ENCODE results near the gene PHF2. TPM values are rescaled to one million over a fixed set of nuclear protein-coding genes. Genes with fewer than 3 reads are reported as not detected.

PHF2 gene
- total and polyA plus RNA-seq, 2 of the 8 experiments (the other 6 are each of a cell fraction or from before 2014, with no cell fraction given): 3.4 to 9.4 TPM

- no peaks in the 10 kb centered on the region for H3K9me3 ChIP-seq (ENCODE audit: insufficient read depth in 2 of 2, low read depth in 1 of 2, low read length in 1 of 2)
- no peak overlapping the region for H3K56ac ChIP-seq (replicated peaks; ENCODE audit: insufficient read length, low read depth, low read length)
- no peak overlapping the region for H3K9ac ChIP-seq (replicated peaks in 1 of 4; ENCODE audit: extremely low read depth in 1 of 4, low read depth in 3 of 4, low read length in 3 of 4)
- no peak overlapping the region for H4K91ac ChIP-seq (replicated peaks; ENCODE audit: insufficient read length, low read length)
- no peak overlapping the region; the same call in 1 of the 2 replicates for H2BK15ac ChIP-seq (ENCODE audit: low read length)
- peak in 1 of 2 experiments; percentile 45 for DNase-seq (ENCODE audit: low read depth in 1 of 2, low spot score in 2 of 2)
- no peak overlapping the region for H3K14ac ChIP-seq (ENCODE audit: insufficient read length)
- peaks cover 0 to 10% (median 5%) of the 10 kb centered on the region in 4 experiments; a peak in 6 of 7 replicates for H3K4me1 ChIP-seq (replicated peaks in 1 of 4; ENCODE audit: control insufficient read depth in 3 of 4, insufficient read depth in 4 of 4, low read length in 3 of 4)
- no peaks in the 10 kb centered on the region for H3K36me3 ChIP-seq (ENCODE audit: control insufficient read depth in 2 of 4, insufficient read depth in 4 of 4, low read length in 3 of 4)
- no peak overlapping the region for H4K5ac ChIP-seq (ENCODE audit: insufficient read length, low read depth, low read length)
- no peak overlapping the region for H3K23ac ChIP-seq (ENCODE audit: insufficient read length)
- ChIA-PET CTCF (ENCODE audit: partially characterized antibody) (interaction anchor here (0.6 to 1.1 kb wide), 3 partner anchors 9 to 371 kb away, joined by 3 to 4 read pairs (median 3); no protein-coding TSS in a partner anchor), POLR2A (ENCODE audit: partially characterized antibody) (interaction anchor here (1.0 kb wide), 1 partner anchor 9 kb away, joined by 3 read pairs; no protein-coding TSS in a partner anchor)
- H4K20me1 ChIP-seq (replicated peaks in 1 of 2; ENCODE audit: control insufficient read depth in 1 of 2, insufficient read depth in 2 of 2, low read length in 2 of 2): peaks cover 5 to 8% of the 10 kb centered on the region in 2 experiments
- H3K79me2 ChIP-seq (ENCODE audit: control insufficient read depth in 1 of 2, insufficient read depth in 2 of 2, low read length in 2 of 2): peaks cover 0 to 18% of the 10 kb centered on the region in 2 experiments; a peak in 2 of 4 replicates
- no peak overlapping the region for H2BK20ac ChIP-seq (ENCODE audit: low read length)
- no peak overlapping the region for H3K18ac ChIP-seq (ENCODE audit: extremely low read depth, low read length)
- H2AK5ac ChIP-seq (ENCODE audit: low read depth, low read length): no peak overlapping the region
- no peak overlapping the region for H3K4me3 ChIP-seq (ENCODE audit: extremely low read depth in 1 of 4, insufficient read depth in 2 of 4, low read depth in 3 of 4, low read length in 4 of 4)
- no peak for FAIRE-seq
- H3K4me2 ChIP-seq (ENCODE audit: insufficient read depth in 1 of 2, low read depth in 2 of 2, low read length in 2 of 2): no peak overlapping the region
- no peak overlapping the region for H3K4ac ChIP-seq (replicated peaks; ENCODE audit: insufficient read length, low read depth, low read length)
- H2BK120ac ChIP-seq (replicated peaks; ENCODE audit: low read depth, low read length): no peak overlapping the region
- H3K27ac ChIP-seq (ENCODE audit: low read depth, low read length): no peak overlapping the region
- H3K27me3 ChIP-seq (replicated peaks in 1 of 4; ENCODE audit: control insufficient read depth in 3 of 4, extremely low read depth in 1 of 4, insufficient read depth in 3 of 4, low read length in 3 of 4): no peaks in the 10 kb centered on the region
- WGBS, 2 experiments (ENCODE audit: extremely low coverage in 1 of 2, insufficient coverage in 1 of 2, insufficient read length in 1 of 2, insufficient replicate concordance in 2 of 2, low coverage in 1 of 2, low lambda C conversion rate in 2 of 2, missing lambda C conversion rate in 1 of 2): 89% methylated on average over 13 of the region's 13 CpGs; no CpG with 5 or more reads in 1 of the 2 experiments
- H2BK5ac ChIP-seq (ENCODE audit: low read depth, low read length): no peak overlapping the region; the same call in 1 of the 2 replicates
- no peaks in the 10 kb centered on the region for H3K23me2 ChIP-seq (ENCODE audit: low read depth, low read length)
- H2AFZ ChIP-seq (ENCODE audit: low read length): no peak overlapping the region
- H2BK12ac ChIP-seq (ENCODE audit: low read depth, low read length): no peak overlapping the region; the same call in 1 of the 2 replicates
- peaks cover 8% of the 10 kb centered on the region for H3K79me1 ChIP-seq (ENCODE audit: low read depth, low read length)
- H4K8ac ChIP-seq (ENCODE audit: extremely low read depth, insufficient read depth, low read length): no peak overlapping the region
- TF ChIP-seq, protein P1, sequence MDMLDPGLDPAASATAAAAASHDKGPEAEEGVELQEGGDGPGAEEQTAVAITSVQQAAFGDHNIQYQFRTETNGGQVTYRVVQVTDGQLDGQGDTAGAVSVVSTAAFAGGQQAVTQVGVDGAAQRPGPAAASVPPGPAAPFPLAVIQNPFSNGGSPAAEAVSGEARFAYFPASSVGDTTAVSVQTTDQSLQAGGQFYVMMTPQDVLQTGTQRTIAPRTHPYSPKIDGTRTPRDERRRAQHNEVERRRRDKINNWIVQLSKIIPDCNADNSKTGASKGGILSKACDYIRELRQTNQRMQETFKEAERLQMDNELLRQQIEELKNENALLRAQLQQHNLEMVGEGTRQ (IDR thresholded peaks at IDR 0.05; ENCODE audit: low read length): no peak
- TF ChIP-seq CTCF (IDR thresholded peaks at IDR 0.05; ENCODE audit: control extremely low read depth in 1 of 3, insufficient read depth in 1 of 3, low read depth in 1 of 3, low read length in 3 of 3) (no peak), RFX5 (IDR thresholded peaks at IDR 0.05; ENCODE audit: borderline replicate concordance, low read depth, low read length) (no peak), CREB1 (IDR thresholded peaks at IDR 0.05) (no peak), KDM1A (IDR thresholded peaks at IDR 0.05; ENCODE audit: borderline replicate concordance, low read length) (no peak), RNF2 (IDR thresholded peaks at IDR 0.05; ENCODE audit: borderline replicate concordance, low read depth, low read length, missing control alignments, poor library complexity, severe bottlenecking) (no peak)
- TF ChIP-seq, protein P2, sequence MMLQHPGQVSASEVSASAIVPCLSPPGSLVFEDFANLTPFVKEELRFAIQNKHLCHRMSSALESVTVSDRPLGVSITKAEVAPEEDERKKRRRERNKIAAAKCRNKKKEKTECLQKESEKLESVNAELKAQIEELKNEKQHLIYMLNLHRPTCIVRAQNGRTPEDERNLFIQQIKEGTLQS (IDR thresholded peaks at IDR 0.05; ENCODE audit: insufficient read depth, low read depth, low read length): no peak
Measured at GRCh38 chr9:93591301-93592007, 15.1 kb downstream of the PHF2 start.

Data from H1 (cell line).